ENCODE data around the gene ABCA3.
"Not testable (repeated sequence)": the region's sequence is repeated elsewhere in the genome, so short reads cannot be mapped to it uniquely, and the experiment has no call there.

Gene ABCA3

DNA sequence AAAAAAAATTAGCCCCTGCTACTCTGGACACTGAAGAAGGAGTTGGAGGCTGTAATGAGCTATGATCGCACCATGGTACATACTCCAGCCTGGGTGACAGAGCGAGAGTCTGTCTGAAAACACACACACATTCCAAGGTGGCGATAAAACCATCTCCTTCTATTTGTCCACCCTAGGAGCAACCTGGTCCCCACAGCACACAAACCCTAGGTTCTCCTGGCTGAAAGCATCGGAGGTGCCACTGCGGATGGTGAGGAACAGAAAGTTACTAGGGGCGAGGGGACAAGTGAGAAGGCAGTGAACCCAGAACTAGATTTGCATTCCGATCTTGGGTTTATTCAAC is 87.8 kb downstream of the ABCA3 start:
- DNase-seq: no peak

GRCh38 chr16:2251296-2252111 is 89.0 kb downstream of the ABCA3 start, which contains the start of gene ECI1:
Gene ECI1, minus strand, starts transcription at chr16:2251587. Its CDS starts 21 bp downstream, at chr16:2251566.
- peak; percentile 83 for DNase-seq

- DNase-seq: peak; percentile 28
Observed at GRCh38 chr16:2250652-2251295, 89.8 kb downstream of the ABCA3 start.

- DNase-seq: no peak
Observed at GRCh38 chr16:2246301-2246885, 94.1 kb downstream of the ABCA3 start.

DNA sequence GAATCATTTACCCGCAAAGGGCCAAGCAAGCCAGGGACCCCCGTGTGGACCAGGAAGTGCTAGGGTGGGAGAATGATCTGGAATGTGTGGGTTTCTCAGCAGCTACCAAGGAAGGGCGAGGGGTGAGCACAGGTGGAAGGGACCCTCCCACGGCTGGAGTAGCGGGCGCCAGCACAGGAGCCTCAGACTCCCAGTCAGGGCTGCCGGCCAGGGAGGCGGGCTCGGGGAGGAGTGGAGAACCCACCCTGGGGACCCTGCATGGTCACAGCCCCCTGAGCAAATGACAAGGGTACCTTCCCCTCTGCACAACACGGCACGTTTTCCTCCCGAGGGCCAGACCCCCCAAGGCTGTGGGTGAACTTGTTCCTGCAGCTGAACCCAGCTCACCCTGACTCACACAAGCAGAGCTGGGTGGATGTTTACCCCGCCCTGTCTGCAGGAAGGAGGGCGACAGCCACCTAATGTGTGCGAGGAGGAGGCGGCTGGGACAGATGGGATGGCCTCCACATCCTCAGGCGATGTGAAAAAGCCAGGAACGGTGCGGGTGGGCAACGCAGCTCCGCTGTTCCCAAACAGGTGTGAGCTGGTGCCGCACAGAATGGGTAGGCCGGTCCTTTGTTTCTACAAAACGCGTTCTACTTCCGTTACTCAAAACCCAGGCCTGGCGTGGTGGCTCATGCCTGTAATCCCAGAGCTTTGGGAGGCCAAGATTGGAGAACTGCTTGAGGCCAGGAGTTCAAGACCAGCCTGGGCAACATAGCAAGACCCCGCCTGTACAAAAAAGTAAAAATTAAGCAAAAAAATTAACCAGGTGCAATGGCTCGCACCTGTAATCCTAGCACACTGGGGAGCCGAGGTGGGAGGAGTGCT is 95.4 kb downstream of the ABCA3 start:
- no peak for DNase-seq

DNA sequence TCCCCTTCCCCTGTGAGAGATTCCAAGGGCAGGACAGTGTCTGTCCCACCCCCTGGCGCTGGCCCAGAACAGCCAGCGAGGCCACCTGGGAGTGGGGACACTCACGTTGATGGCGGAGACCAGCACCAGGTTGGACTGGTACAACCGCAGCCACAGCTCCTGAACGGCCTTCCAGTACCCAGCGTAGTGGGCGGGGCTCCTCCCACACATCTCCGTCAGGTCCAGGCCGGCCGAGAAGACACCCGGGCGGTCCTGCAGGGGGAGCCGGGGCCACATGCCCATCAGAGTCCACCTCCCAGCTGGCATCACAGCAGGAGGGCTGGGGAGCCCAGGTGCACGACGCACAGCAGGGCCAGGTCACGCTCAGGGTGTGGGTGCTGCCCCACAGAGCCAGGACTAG is 96.2 kb downstream of the ABCA3 start:
- DNase-seq: peak; percentile 6

GRCh38 chr16:2243781-2244180 is 96.7 kb downstream of the ABCA3 start:
- DNase-seq: no peak

- no peak for DNase-seq
Observed at GRCh38 chr16:2243031-2243528, 97.4 kb downstream of the ABCA3 start.

DNA sequence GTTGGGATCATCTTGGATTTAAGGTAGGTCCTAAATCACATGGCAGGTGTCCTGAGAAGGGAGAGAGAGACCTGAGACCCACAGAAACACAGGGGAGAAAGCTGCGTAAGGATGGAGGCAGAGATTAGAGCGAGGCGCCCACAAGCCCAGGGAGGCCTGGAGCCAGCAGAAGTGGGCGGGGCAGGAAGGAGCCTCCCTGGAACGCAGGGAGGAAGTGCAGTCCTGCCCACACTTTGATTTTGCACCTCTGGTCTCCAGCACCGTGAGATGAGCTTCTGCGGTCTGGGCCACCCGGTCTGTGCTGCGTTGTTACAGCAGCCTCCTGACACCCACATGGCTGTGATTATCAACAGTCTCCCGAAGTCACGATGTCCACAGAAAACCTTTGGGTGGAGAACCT is 97.9 kb downstream of the ABCA3 start:
- no peak for DNase-seq

DNA sequence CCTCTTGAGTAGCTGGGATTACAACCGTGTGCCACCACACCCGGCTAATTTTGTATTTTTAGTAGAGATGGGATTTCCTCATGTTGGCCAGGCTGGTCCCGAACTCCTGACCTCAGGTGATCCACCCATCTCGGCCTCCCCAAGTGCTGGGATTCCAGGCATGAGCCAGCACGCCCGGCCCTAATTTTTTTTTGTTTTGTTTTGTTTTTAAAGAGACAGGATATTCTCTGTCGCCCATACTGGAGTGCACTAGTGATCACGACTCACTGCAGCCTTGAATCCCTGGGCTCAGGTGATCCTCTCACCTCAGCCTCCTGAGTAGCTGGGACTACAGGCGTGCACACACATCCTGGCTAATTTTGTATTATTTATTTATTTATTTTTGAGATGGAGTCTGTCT is 100.2 kb downstream of the ABCA3 start:
- not testable (repeated sequence) for DNase-seq

- DNase-seq: peak; percentile 20
Observed at GRCh38 chr16:2238838-2239675, 101.5 kb downstream of the ABCA3 start.

DNA sequence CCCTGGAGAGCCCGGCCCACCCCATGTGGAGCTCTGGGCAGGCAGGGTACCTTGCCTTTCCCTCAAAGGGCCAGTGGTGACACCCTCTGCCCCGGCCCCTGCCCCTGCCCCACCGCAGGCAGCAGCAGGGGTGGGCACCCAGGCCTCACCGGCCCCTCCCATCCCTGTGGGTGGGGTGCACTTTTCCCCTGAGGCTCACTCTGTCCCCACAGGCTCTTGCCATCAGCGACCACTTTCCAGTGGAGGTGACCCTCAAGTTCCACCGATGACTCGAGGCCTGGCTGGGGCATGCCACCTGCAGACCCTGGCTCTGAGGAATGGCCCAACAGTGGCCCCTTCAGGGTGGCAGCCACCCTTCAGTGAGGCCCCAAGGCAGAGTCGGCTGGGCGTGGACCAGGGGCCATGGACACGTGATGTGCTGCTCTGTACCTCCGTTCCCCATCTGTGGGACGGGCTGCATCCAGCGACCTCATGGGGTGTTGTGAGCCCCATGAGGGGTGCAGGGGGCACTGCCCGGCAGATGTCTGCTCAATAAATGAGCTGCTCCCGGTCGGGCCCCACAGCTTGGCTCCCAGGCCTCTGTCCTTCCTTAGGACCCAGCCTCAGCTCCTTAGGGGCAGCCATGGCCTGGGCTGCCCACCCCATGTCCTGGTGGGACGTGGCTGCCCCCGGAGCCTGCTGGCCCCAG is 102.2 kb downstream of the ABCA3 start:
- no peak for DNase-seq

- DNase-seq: no peak
Observed at GRCh38 chr16:2237493-2238149, 102.9 kb downstream of the ABCA3 start.

GRCh38 chr16:2237102-2237482 is 103.4 kb downstream of the ABCA3 start:
- DNase-seq: no peak

GRCh38 chr16:2236337-2237101 is 104.0 kb downstream of the ABCA3 start, which contains the start of gene DNASE1L2:
Gene DNASE1L2, plus strand, starts transcription at chr16:2236444. Its CDS starts 373 bp downstream, at chr16:2236817.
- DNase-seq: no peak

DNA sequence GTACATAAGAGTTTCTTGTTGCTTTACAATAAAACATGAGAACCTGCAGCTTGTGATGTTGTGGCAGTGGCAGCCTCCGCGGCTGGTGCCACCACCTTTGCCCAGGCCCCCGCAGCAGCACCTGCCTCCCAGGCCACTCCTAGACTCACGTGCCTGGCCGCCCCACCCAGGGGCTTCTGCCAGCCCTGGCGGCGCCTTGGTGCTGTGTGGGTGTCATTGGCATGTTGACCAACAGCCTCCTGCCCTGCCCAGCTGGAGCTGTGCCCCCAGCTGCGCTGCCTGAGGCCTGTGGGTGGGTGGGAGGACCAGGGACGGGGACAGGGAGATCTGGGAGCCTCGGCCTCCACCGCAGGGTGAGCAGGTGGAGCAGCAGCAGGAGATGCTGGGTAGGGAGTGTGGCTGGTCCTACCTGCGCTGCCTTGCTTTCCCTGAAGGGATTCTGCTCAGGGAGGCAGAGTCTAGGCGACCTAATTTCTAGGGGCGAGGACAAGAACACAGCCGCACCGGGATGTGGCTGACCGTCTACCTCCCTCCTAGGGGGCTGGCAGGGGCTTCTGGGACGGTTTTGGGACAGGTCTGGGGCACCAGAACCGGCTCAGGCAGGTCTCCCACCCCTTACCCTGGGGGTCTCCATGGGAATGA is 104.7 kb downstream of the ABCA3 start:
- no peak for DNase-seq

GRCh38 chr16:2235234-2235651 is 105.3 kb downstream of the ABCA3 start:
- DNase-seq: no peak

- no peak for DNase-seq
Observed at GRCh38 chr16:2234813-2235170, 105.7 kb downstream of the ABCA3 start.

Data from NCI-H510A treated with DMSO at 0.1 percent for 48 hours (cell line).